Measurements from ENCODE around the gene CCDC197. TPM values are rescaled to one million over a fixed set of nuclear protein-coding genes. Genes with fewer than 3 reads are reported as not detected.

Gene CCDC197
- total and polyA plus RNA-seq, 8 donors: not detected

DNA sequence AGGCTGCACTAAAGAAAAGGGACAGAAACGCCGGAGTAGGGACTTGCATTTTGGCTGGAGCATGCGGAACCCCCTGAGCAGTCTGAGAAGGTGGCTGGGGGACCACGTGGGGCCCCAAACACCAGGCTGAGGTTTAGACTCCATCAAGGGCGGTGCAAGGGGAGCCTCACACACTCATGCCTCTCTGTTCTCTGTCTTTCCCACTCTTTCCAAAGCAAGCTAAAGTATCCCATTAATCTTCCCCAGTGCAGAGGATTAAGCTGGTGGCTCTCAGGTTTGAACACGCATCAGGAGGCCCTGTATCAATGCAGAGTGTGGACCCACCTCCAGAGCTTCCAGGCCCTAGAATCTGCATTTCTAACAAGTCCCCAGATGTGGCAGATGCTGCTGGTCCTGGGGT lies 13.5 kb downstream of the CCDC197 start:
- intact Hi-C loops (cut with DNase I; ENCODE audit: low total_unique reads): no loop called here
- Histone ChIP-seq H3K4me1 (peaks cover 0 to 9% (median 0%) of the 10 kb centered on the region in 4 donors), H3K36me3 (no peaks in the 10 kb centered on the region), H3K4me3 (no peak overlapping the region), H3K27ac (no peak overlapping the region), H3K9me3 (no peaks in the 10 kb centered on the region), H3K27me3 (peaks cover 0 to 11% (median 0%) of the 10 kb centered on the region in 3 donors)
- WGBS, 5 donors: 83 to 94% (median 89%) methylated on average over 6 of the region's 6 CpGs
- TF ChIP-seq POLR2A (IDR thresholded peaks at IDR 0.05): no peak
- TF ChIP-seq EP300 (IDR thresholded peaks at IDR 0.05): no peak
- TF ChIP-seq POLR2AphosphoS5 (IDR thresholded peaks at IDR 0.05): no peak
- TF ChIP-seq CTCF (IDR thresholded peaks at IDR 0.05): no peak
- DNase-seq: no peak

GRCh38 chr14:94011795-94012194 lies 14.7 kb downstream of the CCDC197 start:
- no peak for DNase-seq
- intact Hi-C loops (cut with DNase I; ENCODE audit: low total_unique reads): no loop called here
- H3K4me1 ChIP-seq: peaks cover 0 to 9% (median 0%) of the 10 kb centered on the region in 4 donors
- H3K4me3 ChIP-seq: no peak overlapping the region
- 42 to 57% (median 54%) methylated on average over 2 of the region's 2 CpGs for WGBS, 5 donors
- H3K9me3 ChIP-seq: no peaks in the 10 kb centered on the region
- no peaks in the 10 kb centered on the region for H3K36me3 ChIP-seq
- peaks cover 0 to 11% (median 0%) of the 10 kb centered on the region in 3 donors for H3K27me3 ChIP-seq
- TF ChIP-seq EP300 (IDR thresholded peaks at IDR 0.05) (no peak), POLR2AphosphoS5 (IDR thresholded peaks at IDR 0.05) (no peak), CTCF (IDR thresholded peaks at IDR 0.05) (no peak), POLR2A (IDR thresholded peaks at IDR 0.05) (no peak)
- no peak overlapping the region for H3K27ac ChIP-seq

GRCh38 chr14:94014382-94014781 lies 17.3 kb downstream of the CCDC197 start:
- Histone ChIP-seq H3K27ac (no peak overlapping the region), H3K4me1 (peaks cover 0 to 9% (median 0%) of the 10 kb centered on the region in 4 donors), H3K4me3 (no peak overlapping the region), H3K36me3 (no peaks in the 10 kb centered on the region), H3K27me3 (peaks cover 0 to 11% (median 0%) of the 10 kb centered on the region in 3 donors), H3K9me3 (no peaks in the 10 kb centered on the region)
- no peak for TF ChIP-seq CTCF (IDR thresholded peaks at IDR 0.05)
- no peak for TF ChIP-seq POLR2A (IDR thresholded peaks at IDR 0.05)
- TF ChIP-seq POLR2AphosphoS5 (IDR thresholded peaks at IDR 0.05): no peak
- TF ChIP-seq EP300 (IDR thresholded peaks at IDR 0.05): no peak
- intact Hi-C loops (cut with DNase I; ENCODE audit: low total_unique reads): no loop called here
- DNase-seq: no peak
- 40 to 60% (median 50%) methylated on average over 6 of the region's 6 CpGs for WGBS, 5 donors

DNA sequence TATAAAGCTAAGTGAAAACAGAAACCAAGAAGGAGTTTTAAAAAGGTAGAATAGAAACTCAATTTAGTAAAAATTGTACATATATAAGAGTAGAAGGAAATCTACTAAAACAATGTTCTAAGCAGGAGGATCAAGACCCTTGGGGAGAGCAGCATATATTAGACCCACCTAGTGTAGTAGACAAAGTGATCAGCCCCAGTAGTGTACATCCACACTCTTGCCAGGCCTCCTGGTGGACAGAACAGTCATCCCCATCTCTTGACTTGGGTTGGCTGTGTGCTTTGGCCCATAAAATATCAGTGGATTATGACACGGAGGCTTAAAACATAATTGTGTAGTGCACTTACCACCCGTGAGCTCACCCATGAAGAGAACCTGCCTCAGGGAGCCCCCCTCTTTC lies 18.1 kb downstream of the CCDC197 start:
- TF ChIP-seq POLR2A (IDR thresholded peaks at IDR 0.05) (no peak), CTCF (IDR thresholded peaks at IDR 0.05) (no peak)
- Histone ChIP-seq H3K27me3 (peaks cover 0 to 11% (median 0%) of the 10 kb centered on the region in 3 donors), H3K9me3 (no peaks in the 10 kb centered on the region), H3K4me3 (no peak overlapping the region), H3K36me3 (no peaks in the 10 kb centered on the region), H3K27ac (no peak overlapping the region), H3K4me1 (peaks cover 0 to 9% (median 0%) of the 10 kb centered on the region in 4 donors)
- WGBS, 5 donors: 83 to 91% (median 87%) methylated on average over 2 of the region's 2 CpGs
- intact Hi-C loops (cut with DNase I; ENCODE audit: low total_unique reads): no loop called here
- no peak for DNase-seq

All from stomach (tissue), 9 donors.